SK-N-SH (cell line): ENCODE measurements around the gene PRKCA.

Experiments used
- EP300 ChIP-seq, 2 experiments: IDR thresholded peaks; 2 replicates each; pipeline versions ENCODE4 v1.4.0 to v1.6.1; 2012; ENCODE audit warnings: borderline replicate concordance in 1 of 2, low read depth in 1 of 2, low read length in 1 of 2
- FOSL2 ChIP-seq: IDR thresholded peaks from 2 replicates; pipeline ENCODE4 v1.4.0; 2012; ENCODE audit warnings: low read depth, mild to moderate bottlenecking, moderate library complexity, borderline replicate concordance
- FOXM1 ChIP-seq: IDR thresholded peaks from 2 replicates; pipeline ENCODE4 v1.4.0; 2012; ENCODE audit warnings: low read depth, mild to moderate bottlenecking
- GABPA ChIP-seq: IDR thresholded peaks from 2 replicates; pipeline ENCODE4 v1.4.0; 2012; ENCODE audit warnings: low read depth, mild to moderate bottlenecking
- JUND ChIP-seq: IDR thresholded peaks from 2 replicates; pipeline ENCODE4 v1.4.0; 2012
- POLR2AphosphoS5 ChIP-seq: IDR thresholded peaks from 2 replicates; pipeline ENCODE4 v1.6.1; 2012; ENCODE audit warnings: low read depth, low read length
- RAD21 ChIP-seq: IDR thresholded peaks from 2 replicates; pipeline ENCODE4 v1.6.1; 2012; ENCODE audit warnings: mild to moderate bottlenecking, low read length
- TAF1 ChIP-seq: IDR thresholded peaks from 2 replicates; pipeline ENCODE4 v1.6.1; 2012; ENCODE audit warnings: low read depth, mild to moderate bottlenecking, low read length, moderate library complexity, borderline replicate concordance
- TEAD4 ChIP-seq: IDR thresholded peaks from 2 replicates; pipeline ENCODE4 v1.4.0; 2012; ENCODE audit warnings: mild to moderate bottlenecking, borderline replicate concordance; ENCODE audit not compliant: insufficient read depth
- TF ChIP-seq, protein P1 (sequence below): fragments of 200-600 bp; sonication (generic); IDR thresholded peaks from 2 replicates; pipeline ENCODE4 v1.6.1; 2017; ENCODE audit warnings: antibody characterized with exemption, mild to moderate bottlenecking, moderate library complexity
- TF ChIP-seq, protein P2 (sequence below): IDR thresholded peaks from 2 replicates; pipeline ENCODE4 v1.4.0; 2012; ENCODE audit warnings: low read depth
- TF ChIP-seq, protein P3 (sequence below): IDR thresholded peaks from 2 replicates; pipeline ENCODE4 v1.6.1; 2012; ENCODE audit warnings: mild to moderate bottlenecking, low read depth, low read length, moderate library complexity
- TF ChIP-seq, protein P4 (sequence below): IDR thresholded peaks from 2 replicates; pipeline ENCODE4; 2012

DNA sequence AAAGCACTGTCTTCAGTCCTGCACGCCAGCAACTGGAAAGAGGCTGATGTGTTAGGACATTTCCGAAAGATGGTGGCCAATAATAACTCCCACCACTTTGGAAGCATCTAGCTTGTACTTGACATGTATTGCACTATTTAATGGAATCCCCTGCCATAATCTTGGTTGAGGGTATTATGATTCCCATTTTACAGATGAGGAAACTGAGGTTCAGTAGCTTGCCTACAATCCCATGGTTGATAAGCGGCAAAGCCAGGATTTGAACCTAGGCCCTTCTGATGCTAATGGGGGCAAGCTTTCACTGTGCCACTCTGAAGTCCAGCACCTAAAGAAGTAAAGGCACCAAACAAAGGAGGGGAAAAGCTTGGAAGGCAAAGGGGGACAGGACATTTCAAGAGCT lies 540.5 kb downstream of the PRKCA start:
- TF ChIP-seq, protein P1, sequence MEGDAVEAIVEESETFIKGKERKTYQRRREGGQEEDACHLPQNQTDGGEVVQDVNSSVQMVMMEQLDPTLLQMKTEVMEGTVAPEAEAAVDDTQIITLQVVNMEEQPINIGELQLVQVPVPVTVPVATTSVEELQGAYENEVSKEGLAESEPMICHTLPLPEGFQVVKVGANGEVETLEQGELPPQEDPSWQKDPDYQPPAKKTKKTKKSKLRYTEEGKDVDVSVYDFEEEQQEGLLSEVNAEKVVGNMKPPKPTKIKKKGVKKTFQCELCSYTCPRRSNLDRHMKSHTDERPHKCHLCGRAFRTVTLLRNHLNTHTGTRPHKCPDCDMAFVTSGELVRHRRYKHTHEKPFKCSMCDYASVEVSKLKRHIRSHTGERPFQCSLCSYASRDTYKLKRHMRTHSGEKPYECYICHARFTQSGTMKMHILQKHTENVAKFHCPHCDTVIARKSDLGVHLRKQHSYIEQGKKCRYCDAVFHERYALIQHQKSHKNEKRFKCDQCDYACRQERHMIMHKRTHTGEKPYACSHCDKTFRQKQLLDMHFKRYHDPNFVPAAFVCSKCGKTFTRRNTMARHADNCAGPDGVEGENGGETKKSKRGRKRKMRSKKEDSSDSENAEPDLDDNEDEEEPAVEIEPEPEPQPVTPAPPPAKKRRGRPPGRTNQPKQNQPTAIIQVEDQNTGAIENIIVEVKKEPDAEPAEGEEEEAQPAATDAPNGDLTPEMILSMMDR, result no peak
- no peak for TF ChIP-seq POLR2AphosphoS5
- no peak for TF ChIP-seq FOSL2
- no peak for TF ChIP-seq RAD21
- TF ChIP-seq, protein P2, sequence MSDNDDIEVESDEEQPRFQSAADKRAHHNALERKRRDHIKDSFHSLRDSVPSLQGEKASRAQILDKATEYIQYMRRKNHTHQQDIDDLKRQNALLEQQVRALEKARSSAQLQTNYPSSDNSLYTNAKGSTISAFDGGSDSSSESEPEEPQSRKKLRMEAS, result no peak
- TF ChIP-seq JUND, result no peak
- TF ChIP-seq EP300 (IDR thresholded peaks at IDR 0.05; ENCODE audit: borderline replicate concordance in 1 of 2, low read depth in 1 of 2, low read length in 1 of 2), result no peak
- TF ChIP-seq FOXM1, result no peak
- TF ChIP-seq, protein P3, sequence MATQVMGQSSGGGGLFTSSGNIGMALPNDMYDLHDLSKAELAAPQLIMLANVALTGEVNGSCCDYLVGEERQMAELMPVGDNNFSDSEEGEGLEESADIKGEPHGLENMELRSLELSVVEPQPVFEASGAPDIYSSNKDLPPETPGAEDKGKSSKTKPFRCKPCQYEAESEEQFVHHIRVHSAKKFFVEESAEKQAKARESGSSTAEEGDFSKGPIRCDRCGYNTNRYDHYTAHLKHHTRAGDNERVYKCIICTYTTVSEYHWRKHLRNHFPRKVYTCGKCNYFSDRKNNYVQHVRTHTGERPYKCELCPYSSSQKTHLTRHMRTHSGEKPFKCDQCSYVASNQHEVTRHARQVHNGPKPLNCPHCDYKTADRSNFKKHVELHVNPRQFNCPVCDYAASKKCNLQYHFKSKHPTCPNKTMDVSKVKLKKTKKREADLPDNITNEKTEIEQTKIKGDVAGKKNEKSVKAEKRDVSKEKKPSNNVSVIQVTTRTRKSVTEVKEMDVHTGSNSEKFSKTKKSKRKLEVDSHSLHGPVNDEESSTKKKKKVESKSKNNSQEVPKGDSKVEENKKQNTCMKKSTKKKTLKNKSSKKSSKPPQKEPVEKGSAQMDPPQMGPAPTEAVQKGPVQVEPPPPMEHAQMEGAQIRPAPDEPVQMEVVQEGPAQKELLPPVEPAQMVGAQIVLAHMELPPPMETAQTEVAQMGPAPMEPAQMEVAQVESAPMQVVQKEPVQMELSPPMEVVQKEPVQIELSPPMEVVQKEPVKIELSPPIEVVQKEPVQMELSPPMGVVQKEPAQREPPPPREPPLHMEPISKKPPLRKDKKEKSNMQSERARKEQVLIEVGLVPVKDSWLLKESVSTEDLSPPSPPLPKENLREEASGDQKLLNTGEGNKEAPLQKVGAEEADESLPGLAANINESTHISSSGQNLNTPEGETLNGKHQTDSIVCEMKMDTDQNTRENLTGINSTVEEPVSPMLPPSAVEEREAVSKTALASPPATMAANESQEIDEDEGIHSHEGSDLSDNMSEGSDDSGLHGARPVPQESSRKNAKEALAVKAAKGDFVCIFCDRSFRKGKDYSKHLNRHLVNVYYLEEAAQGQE, result no peak
- TF ChIP-seq TEAD4, result no peak
- TF ChIP-seq, protein P4, sequence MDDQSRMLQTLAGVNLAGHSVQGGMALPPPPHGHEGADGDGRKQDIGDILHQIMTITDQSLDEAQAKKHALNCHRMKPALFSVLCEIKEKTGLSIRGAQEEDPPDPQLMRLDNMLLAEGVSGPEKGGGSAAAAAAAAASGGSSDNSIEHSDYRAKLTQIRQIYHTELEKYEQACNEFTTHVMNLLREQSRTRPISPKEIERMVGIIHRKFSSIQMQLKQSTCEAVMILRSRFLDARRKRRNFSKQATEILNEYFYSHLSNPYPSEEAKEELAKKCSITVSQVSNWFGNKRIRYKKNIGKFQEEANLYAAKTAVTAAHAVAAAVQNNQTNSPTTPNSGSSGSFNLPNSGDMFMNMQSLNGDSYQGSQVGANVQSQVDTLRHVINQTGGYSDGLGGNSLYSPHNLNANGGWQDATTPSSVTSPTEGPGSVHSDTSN, result no peak
- no peak for TF ChIP-seq TAF1
- no peak for TF ChIP-seq GABPA
